GM13976 (cell line): Measurements from ENCODE around the gene MZF1.

ENCODE experiments used
- DNase-seq: peaks from one replicate; pipeline ENCODE4 v3.0.0; 2012; ENCODE audit warnings: low spot score
- in situ Hi-C: fragments of 300-500 bp; cut with MboI; formaldehyde crosslinking; loops from one replicate; pipeline ENCODE4 v1.12.0; 2022; ENCODE audit warnings: low sequenced_read_pairs, mixed read lengths, inconsistent platforms; ENCODE audit not compliant: unreplicated experiment
- TF ChIP-seq, protein P1 (sequence below): IDR thresholded peaks from 2 replicates; pipeline ENCODE4 v1.5.1; 2012; ENCODE audit warnings: borderline replicate concordance, mild to moderate bottlenecking; ENCODE audit not compliant: insufficient read depth; ENCODE audit errors: extremely low read depth, missing control alignments, control extremely low read depth

MZF1 gene

DNA sequence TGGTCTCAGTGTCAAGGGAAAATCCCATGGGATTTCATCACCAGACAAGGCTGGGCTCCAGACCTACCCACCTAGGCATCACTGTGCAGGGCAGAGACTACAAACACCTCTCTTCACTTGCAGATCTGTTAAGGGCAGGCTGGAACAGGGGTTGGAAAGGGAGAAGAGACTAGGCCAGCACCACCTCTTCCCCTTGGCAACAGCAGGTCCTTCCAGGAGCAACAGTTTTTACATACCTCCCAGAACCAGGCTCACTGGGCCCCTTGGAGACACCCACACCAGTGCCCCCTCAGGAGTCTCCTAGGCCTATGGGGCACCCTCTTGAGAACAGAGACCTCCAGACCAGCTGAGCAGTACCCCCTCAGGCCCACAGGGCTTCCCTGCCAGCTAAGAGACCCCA is 12.2 kb downstream of the MZF1 start:
- TF ChIP-seq, protein P1, sequence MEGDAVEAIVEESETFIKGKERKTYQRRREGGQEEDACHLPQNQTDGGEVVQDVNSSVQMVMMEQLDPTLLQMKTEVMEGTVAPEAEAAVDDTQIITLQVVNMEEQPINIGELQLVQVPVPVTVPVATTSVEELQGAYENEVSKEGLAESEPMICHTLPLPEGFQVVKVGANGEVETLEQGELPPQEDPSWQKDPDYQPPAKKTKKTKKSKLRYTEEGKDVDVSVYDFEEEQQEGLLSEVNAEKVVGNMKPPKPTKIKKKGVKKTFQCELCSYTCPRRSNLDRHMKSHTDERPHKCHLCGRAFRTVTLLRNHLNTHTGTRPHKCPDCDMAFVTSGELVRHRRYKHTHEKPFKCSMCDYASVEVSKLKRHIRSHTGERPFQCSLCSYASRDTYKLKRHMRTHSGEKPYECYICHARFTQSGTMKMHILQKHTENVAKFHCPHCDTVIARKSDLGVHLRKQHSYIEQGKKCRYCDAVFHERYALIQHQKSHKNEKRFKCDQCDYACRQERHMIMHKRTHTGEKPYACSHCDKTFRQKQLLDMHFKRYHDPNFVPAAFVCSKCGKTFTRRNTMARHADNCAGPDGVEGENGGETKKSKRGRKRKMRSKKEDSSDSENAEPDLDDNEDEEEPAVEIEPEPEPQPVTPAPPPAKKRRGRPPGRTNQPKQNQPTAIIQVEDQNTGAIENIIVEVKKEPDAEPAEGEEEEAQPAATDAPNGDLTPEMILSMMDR: no peak
- in situ Hi-C loops: no loop called here
- DNase-seq: no peak

DNA sequence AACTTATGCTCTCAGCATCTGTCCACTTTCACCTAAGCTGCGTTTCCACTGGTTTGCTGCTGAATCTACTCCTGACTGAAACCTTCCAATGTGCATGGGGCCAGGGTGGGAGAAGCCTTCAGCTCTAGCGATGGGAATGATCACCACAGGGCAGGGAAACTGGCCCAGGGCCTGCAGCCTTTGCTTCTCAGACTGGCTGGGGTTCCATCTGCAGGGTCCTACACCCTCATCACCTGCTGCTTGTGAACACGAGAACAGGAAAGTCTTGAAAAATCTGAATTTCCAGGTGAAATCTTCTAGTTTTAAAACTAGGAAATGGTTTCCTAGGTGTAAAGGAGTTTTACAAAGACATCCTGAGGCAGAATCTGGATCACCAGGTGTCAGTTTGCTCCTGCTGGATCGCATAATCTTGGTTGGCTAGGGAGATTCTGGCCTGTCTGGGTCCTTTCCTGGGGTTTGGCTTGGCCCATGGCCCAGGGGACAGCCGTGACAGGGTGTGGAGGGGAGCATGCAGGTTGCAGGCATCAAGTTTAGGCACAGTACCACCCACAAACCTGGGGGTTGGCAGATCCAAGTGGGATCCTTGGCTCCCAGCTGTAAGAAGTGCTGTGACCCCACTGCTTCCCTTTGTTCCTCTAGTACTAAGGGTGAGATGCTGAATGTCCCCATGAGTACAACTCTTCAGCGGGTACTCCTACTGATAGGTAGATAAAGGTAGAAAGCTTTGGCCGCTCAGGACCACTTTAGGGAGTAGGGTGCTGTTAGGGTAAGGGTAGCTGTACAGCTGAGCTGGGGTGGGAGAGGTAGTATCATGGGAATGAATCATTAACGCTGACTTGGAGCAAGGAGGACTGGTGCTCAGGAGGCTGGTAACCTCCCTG is 12.9 kb downstream of the MZF1 start:
- in situ Hi-C loops: no loop called here
- DNase-seq: no peak
- TF ChIP-seq, protein P1: no peak

DNA sequence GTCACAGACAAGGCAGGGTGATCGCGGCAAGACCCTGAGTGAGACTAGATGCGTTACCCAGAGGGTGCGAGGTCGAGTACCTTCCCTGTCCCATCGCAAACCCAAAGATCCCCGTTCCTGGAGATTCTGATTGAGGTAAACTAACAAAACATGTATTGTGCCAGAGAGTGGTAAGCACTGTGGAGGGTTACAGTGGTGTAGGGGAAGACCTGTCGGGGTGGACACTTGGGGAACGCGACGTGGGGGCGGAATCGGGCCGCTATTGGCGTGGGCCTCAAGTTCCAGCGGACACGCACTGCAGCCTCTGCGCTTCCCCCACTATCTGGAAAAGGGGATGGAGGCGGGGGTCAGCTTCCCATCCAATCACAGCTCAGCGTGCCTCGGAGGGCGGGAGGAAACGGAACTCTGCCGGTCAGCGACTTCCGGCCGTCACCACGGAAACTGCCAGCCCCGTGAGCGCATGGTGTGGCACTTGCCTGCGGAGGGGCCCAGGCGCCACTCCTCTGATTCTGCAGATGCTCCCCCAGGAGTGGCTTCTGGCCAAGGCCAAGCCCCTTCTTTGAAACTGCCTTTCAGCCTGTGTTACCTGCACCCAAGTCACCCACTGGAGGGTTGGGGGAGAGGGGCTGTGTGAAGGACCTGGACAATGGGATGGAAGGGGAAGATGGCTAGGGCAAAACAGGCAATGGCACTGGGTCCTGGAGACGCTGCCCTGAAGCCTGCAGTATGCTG is 13.7 kb downstream of the MZF1 start:
- peak; percentile 89 for DNase-seq

DNA sequence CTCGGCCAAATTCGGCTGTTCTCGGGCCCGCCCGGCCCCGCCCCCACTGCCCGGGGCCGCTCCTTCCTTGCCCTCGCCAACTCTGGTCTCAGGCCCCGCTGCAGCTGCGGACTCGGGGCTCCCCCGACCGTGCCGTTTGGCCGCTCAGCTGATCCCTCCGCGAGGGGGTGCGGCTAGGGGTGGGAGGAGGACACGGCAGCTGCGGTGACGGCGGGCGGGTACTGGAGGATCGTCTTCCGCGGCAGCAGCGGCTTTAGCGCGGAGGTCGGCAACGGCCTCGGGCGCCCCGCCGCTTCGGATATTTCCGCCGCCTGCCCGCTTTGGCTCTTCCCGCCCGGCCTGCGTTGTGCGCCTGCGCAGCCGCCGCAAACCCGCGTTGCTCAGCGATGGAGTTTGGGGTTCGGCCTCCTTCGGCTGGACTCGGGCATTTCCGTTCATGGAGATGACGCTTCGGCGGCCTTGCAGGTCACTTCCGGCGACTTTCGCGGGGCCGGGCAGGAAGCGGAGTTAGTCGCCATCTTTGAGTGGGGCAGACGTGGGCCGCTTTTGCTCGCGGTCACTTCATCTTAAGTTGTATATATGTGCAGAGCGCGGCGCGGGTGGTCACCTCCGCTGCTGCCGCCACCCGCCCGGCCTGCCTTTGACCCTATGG is 14.4 kb downstream of the MZF1 start:
- TF ChIP-seq, protein P1: no peak
- peak; percentile 96 for DNase-seq
- in situ Hi-C loops: no loop called here

More for the DNA sequence above, 13.7 kb downstream of the MZF1 start:
- in situ Hi-C loops: no loop called here
- TF ChIP-seq, protein P1: no peak

DNA sequence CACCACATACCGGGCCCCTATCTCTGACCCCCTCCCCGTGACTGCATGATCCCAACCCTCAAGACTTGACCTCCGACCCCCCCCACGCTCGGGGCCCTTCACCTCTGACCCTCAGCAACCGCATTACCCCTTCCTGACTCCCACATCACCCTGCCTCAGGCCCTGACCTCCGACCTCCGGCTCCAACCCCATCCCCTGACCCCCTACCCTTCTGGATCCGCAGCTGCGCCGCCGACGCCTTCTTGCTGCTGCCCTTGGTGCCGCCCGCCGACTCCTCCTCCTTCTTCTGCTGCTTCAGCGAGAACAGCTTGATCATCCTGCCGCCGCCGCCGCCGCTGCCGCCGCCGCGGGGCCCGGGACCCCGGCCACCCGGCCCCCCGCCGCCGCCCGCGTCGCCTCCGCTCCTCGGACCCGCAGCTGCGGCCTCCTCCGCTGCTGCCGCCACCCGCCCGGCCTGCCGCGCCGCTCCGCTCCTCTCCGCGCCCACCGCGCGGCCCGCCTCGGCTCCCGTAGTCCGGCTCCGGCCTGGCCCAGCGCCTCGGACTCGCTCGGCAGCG is 15.0 kb downstream of the MZF1 start, which contains the start of gene UBE2M:
UBE2M (minus strand) TSS at position 546 of the 557 bp plus-strand sequence; CDS start at position 316, 230 bp downstream.
- TF ChIP-seq, protein P1: no peak
- in situ Hi-C loops: no loop called here
- DNase-seq: no peak
